Lower lobe of right lung (tissue), 2 donors: ENCODE data around the gene RNF44. TPM values are rescaled to one million over a fixed set of nuclear protein-coding genes. Genes with fewer than 3 reads are reported as not detected.

Experiments used
- ATAC-seq, 2 donors: fragments of 200-7000 bp; cut with Tn5 transposase; one replicate each; pipeline ENCODE4 v1.9.1; 2020 to 2022; ENCODE audit warnings: mild to moderate bottlenecking in 2 of 2, moderate library complexity in 2 of 2
- DNase-seq: peaks from one replicate; pipeline ENCODE4 v3.0.0-alpha.2; 2020
- H3K27ac ChIP-seq: fragments of 200-600 bp; one replicate; pipeline ENCODE4 v1.8.0; 2022
- H3K27me3 ChIP-seq: fragments of 200-600 bp; one replicate; pipeline ENCODE4 v1.8.0; 2022; ENCODE audit warnings: low read depth
- H3K36me3 ChIP-seq: fragments of 200-600 bp; one replicate; pipeline ENCODE4 v1.8.0; 2022; ENCODE audit warnings: mild to moderate bottlenecking
- H3K4me1 ChIP-seq: fragments of 200-600 bp; one replicate; pipeline ENCODE4 v1.8.0; 2022
- H3K4me3 ChIP-seq: fragments of 200-600 bp; one replicate; pipeline ENCODE4 v1.8.0; 2022; ENCODE audit warnings: mild to moderate bottlenecking
- H3K9me3 ChIP-seq: fragments of 200-600 bp; one replicate; pipeline ENCODE4 v1.8.0; 2022
- CTCF ChIP-seq: fragments of 200-600 bp; IDR thresholded peaks from one replicate; pipeline ENCODE4 v1.8.0; 2022; ENCODE audit warnings: antibody characterized with exemption, mild to moderate bottlenecking
- intact Hi-C: fragments of 100-400 bp; cut with DNase I; formaldehyde crosslinking; loops from one replicate; pipeline ENCODE4 v1.11.0; 2022
- total RNA-seq: library from RNA; stranded (reverse); fragmentation: NEBNext Ultra II Directional; extraction: Animal tissue kit (Norgen Biotek cat#: 25700); gene quantifications from one replicate; pipeline ENCODE4 v1.2.1, GENCODE V29; 2021
- donor health status: DM: no; HTN: yes; CAD: no; lungs with severe emphysema.

The RNF44 gene
- total RNA-seq, 1 donor from 2014 or later: 55.1 TPM

GRCh38 chr5:176538230-176538988, 1.2 kb upstream of the RNF44 start:
- ATAC-seq: no peak
- no peak for TF ChIP-seq CTCF
- DNase-seq: no peak
- Histone ChIP-seq H3K27ac (peak overlapping the region; percentile 98), H3K36me3 (no peaks in the 10 kb centered on the region), H3K9me3 (no peaks in the 10 kb centered on the region), H3K27me3 (no peaks in the 10 kb centered on the region), H3K4me1 (peaks cover 69% of the 10 kb centered on the region), H3K4me3 (peak overlapping the region; percentile 91)
- intact Hi-C loops: no loop called here

GRCh38 chr5:176537554-176538229, 490 bp upstream of the RNF44 start:
- TF ChIP-seq CTCF: no peak
- Histone ChIP-seq H3K4me1 (peaks cover 75% of the 10 kb centered on the region), H3K36me3 (no peaks in the 10 kb centered on the region), H3K4me3 (peak overlapping the region; percentile 91), H3K27ac (peak overlapping the region; percentile 98), H3K9me3 (no peaks in the 10 kb centered on the region), H3K27me3 (no peaks in the 10 kb centered on the region)
- intact Hi-C loops: no loop called here
- DNase-seq (peak; percentile 100), ATAC-seq (peak; percentile 91 to 92)

- DNase-seq: peak; percentile 90
- peak overlapping the region; percentile 98 for H3K27ac ChIP-seq
- no peak for TF ChIP-seq CTCF
- H3K36me3 ChIP-seq: peaks cover 9% of the 10 kb centered on the region
- H3K27me3 ChIP-seq: no peaks in the 10 kb centered on the region
- no peaks in the 10 kb centered on the region for H3K9me3 ChIP-seq
- peak; percentile 67 to 70 for ATAC-seq
- peaks cover 74% of the 10 kb centered on the region for H3K4me1 ChIP-seq
- intact Hi-C loops: no loop called here
- peak overlapping the region; percentile 91 for H3K4me3 ChIP-seq
Measured at GRCh38 chr5:176536132-176536901, 885 bp downstream of the RNF44 start.

- Histone ChIP-seq H3K27ac (peak overlapping the region; percentile 98), H3K9me3 (no peaks in the 10 kb centered on the region), H3K36me3 (peaks cover 15% of the 10 kb centered on the region), H3K4me1 (peaks cover 74% of the 10 kb centered on the region), H3K4me3 (peak overlapping the region; percentile 91), H3K27me3 (no peaks in the 10 kb centered on the region)
- no peak for TF ChIP-seq CTCF
- DNase-seq (no peak), ATAC-seq (no peak)
- intact Hi-C loops: no loop called here
Measured at GRCh38 chr5:176535664-176536131, 1.5 kb downstream of the RNF44 start.

GRCh38 chr5:176535101-176535663, 2.0 kb downstream of the RNF44 start:
- no peak for TF ChIP-seq CTCF
- H3K27ac ChIP-seq: peak overlapping the region; percentile 98
- peak overlapping the region; percentile 91 for H3K4me3 ChIP-seq
- peak; percentile 6 to 17 for ATAC-seq
- H3K4me1 ChIP-seq: peaks cover 75% of the 10 kb centered on the region
- no peaks in the 10 kb centered on the region for H3K9me3 ChIP-seq
- intact Hi-C loops: no loop called here
- H3K36me3 ChIP-seq: peaks cover 20% of the 10 kb centered on the region
- peak; percentile 60 for DNase-seq
- H3K27me3 ChIP-seq: no peaks in the 10 kb centered on the region
